ENCODE measurements around the gene MCU. TPM values are rescaled to one million over a fixed set of nuclear protein-coding genes. Genes with fewer than 3 reads are reported as not detected.

MCU gene
- total and polyA plus RNA-seq, 2 experiments from 2014 or later, result 14.9 to 22.8 TPM

- no peaks in the 10 kb centered on the region for H3K27me3 ChIP-seq
- H3K9me3 ChIP-seq (ENCODE audit: low read depth), result no peaks in the 10 kb centered on the region
- peak; percentile 16 to 52 for DNase-seq (ENCODE audit: low read depth in 1 of 2, low spot score in 1 of 2)
- no peaks in the 10 kb centered on the region for H3K36me3 ChIP-seq
- H3K27ac ChIP-seq, result no peak overlapping the region
- peak; percentile 49 for TF ChIP-seq CTCF (IDR thresholded peaks at IDR 0.05; ENCODE audit: low read depth, low read length)
- no peaks in the 10 kb centered on the region for H3K4me1 ChIP-seq (ENCODE audit: low read depth)
- H3K4me3 ChIP-seq, result no peak overlapping the region
Observed at GRCh38 chr10:72875250-72876055, 183.5 kb downstream of the MCU start.

GRCh38 chr10:72879245-72879644 lies 187.3 kb downstream of the MCU start:
- H3K4me1 ChIP-seq (ENCODE audit: low read depth), result no peaks in the 10 kb centered on the region
- H3K27me3 ChIP-seq, result no peaks in the 10 kb centered on the region
- H3K9me3 ChIP-seq (ENCODE audit: low read depth), result no peaks in the 10 kb centered on the region
- no peak for DNase-seq (ENCODE audit: low read depth in 1 of 2, low spot score in 1 of 2)
- no peaks in the 10 kb centered on the region for H3K36me3 ChIP-seq
- no peak overlapping the region for H3K4me3 ChIP-seq
- no peak for TF ChIP-seq CTCF (IDR thresholded peaks at IDR 0.05; ENCODE audit: low read depth, low read length)
- H3K27ac ChIP-seq, result no peak overlapping the region

GRCh38 chr10:72881291-72881690 lies 189.3 kb downstream of the MCU start:
- Histone ChIP-seq H3K9me3 (ENCODE audit: low read depth) (no peaks in the 10 kb centered on the region), H3K27ac (no peak overlapping the region), H3K4me1 (ENCODE audit: low read depth) (no peaks in the 10 kb centered on the region), H3K27me3 (no peaks in the 10 kb centered on the region), H3K4me3 (no peak overlapping the region), H3K36me3 (no peaks in the 10 kb centered on the region)
- DNase-seq (ENCODE audit: low read depth in 1 of 2, low spot score in 1 of 2), result no peak
- TF ChIP-seq CTCF (IDR thresholded peaks at IDR 0.05; ENCODE audit: low read depth, low read length), result no peak

DNA sequence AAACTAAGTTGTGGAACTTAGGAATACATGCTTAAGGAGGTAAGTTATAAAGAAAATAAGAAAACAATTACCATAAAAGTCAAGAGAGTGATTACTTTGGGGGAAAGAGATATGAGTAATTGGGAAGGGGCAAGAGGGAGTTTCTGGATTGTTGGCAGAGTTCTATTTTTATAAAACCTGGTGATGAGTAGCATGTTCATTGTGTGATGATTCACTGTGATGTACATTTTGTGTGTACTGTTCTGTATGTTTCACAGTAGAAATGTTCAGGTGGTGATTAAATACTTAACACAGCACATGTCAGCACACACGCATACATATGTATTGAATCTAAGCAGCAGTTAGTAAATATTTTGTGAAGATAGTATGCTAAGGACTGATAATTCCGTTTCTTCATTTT lies 191.9 kb downstream of the MCU start:
- DNase-seq (ENCODE audit: low read depth in 1 of 2, low spot score in 1 of 2), result no peak
- Histone ChIP-seq H3K4me1 (ENCODE audit: low read depth) (peaks cover 4% of the 10 kb centered on the region), H3K4me3 (no peak overlapping the region), H3K27ac (no peak overlapping the region), H3K9me3 (ENCODE audit: low read depth) (no peaks in the 10 kb centered on the region), H3K27me3 (no peaks in the 10 kb centered on the region), H3K36me3 (no peaks in the 10 kb centered on the region)
- no peak for TF ChIP-seq CTCF (IDR thresholded peaks at IDR 0.05; ENCODE audit: low read depth, low read length)

DNA sequence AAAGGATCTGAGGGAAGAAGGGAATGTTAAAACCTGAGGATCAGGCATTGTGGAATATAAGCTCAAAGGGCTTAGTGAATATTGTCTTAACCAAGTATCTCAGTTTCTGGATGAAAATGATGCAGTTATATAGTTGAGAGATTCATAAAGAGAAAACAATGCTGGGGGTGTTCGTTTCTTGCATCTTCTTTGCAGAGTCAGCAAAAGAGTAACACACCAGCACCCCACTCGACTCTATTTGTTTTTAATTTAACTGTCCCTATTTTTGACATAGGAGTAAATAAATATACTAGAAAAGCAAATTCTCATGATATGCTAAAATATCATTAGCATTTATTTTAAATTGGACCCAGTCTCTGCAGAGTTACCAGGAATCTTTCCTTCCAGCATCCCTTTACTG lies 194.0 kb downstream of the MCU start:
- no peaks in the 10 kb centered on the region for H3K36me3 ChIP-seq
- no peak overlapping the region for H3K27ac ChIP-seq
- H3K4me3 ChIP-seq, result no peak overlapping the region
- H3K27me3 ChIP-seq, result no peaks in the 10 kb centered on the region
- no peak for DNase-seq (ENCODE audit: low read depth in 1 of 2, low spot score in 1 of 2)
- TF ChIP-seq CTCF (IDR thresholded peaks at IDR 0.05; ENCODE audit: low read depth, low read length), result no peak
- H3K4me1 ChIP-seq (ENCODE audit: low read depth), result peaks cover 4% of the 10 kb centered on the region
- no peaks in the 10 kb centered on the region for H3K9me3 ChIP-seq (ENCODE audit: low read depth)
